Measurements from ENCODE around the gene SPATS2L.
A peak's percentile ranks its signal among the peaks of the same experiment; 100 is the strongest.

The SPATS2L gene

DNA sequence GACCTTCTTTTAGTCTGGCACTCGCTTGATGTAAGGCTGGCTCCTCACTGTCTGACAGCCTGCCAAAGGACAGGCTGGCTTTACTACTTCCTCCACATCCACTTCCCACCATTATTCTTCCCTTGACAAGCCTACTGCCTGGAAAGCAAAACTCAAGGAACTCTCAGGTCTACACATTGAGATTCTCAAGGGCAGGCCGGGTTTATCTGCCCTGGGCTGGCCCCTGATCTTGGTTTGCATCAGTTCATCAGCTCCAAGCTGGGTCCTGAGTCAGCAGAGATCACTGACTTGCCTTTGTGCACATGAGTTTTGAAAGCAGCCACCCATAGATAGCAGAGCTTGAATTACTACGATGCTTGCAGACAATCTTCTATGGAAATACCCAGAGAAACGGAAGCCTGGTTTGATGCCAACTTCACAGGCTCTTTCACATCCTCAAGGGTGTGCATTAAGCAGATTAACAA lies 149.5 kb downstream of the SPATS2L start:
- peak; percentile 64 for FAIRE-seq
- no peak for DNase-seq (ENCODE audit: insufficient read length, low spot score)

GRCh38 chr2:200456567-200456966 lies 150.1 kb downstream of the SPATS2L start:
- no peak for DNase-seq (ENCODE audit: insufficient read length, low spot score)
- no peak for FAIRE-seq

DNA sequence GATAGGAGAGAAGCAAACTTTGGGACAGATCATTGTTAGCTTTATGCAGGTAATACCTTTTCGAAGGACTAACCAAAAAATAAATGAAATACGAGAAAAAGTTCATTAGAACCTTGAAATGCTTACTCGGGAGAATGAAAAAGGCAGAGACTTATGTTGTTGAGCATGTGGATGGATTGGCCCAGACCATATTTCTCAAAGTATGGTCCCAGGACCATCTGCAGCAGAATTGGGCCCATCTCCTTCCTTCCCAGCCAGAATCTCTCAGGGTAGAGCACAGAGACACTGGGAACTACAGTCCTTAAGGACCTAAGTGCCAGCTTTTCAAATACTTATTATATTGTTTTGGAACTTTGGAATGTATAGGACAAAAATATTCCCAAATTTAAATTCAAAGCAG lies 152.6 kb downstream of the SPATS2L start:
- FAIRE-seq (peak; percentile 39), DNase-seq (ENCODE audit: insufficient read length, low spot score) (no peak)

GRCh38 chr2:200461846-200462710 lies 155.6 kb downstream of the SPATS2L start:
- DNase-seq (ENCODE audit: insufficient read length, low spot score) (no peak), FAIRE-seq (peak; percentile 59)

DNA sequence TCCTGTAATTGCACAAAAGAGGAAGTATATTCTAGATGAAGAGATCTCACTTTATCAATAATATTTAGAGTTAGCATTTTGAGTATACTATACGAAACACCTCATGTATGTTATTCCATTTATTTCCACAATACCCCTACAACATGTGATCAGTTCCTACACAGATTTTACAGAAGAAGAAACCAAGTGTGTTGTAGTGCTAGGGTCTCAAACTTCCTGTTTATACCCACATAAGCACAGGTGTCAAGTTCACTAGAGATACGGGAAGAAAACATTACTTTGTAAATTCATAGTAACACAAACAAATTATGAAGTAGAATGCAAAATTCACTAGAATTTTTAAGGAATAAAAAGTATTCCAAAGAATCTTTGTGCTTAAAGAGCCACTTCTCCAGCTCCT lies 157.0 kb downstream of the SPATS2L start:
- FAIRE-seq (peak; percentile 56), DNase-seq (ENCODE audit: insufficient read length, low spot score) (no peak)

DNA sequence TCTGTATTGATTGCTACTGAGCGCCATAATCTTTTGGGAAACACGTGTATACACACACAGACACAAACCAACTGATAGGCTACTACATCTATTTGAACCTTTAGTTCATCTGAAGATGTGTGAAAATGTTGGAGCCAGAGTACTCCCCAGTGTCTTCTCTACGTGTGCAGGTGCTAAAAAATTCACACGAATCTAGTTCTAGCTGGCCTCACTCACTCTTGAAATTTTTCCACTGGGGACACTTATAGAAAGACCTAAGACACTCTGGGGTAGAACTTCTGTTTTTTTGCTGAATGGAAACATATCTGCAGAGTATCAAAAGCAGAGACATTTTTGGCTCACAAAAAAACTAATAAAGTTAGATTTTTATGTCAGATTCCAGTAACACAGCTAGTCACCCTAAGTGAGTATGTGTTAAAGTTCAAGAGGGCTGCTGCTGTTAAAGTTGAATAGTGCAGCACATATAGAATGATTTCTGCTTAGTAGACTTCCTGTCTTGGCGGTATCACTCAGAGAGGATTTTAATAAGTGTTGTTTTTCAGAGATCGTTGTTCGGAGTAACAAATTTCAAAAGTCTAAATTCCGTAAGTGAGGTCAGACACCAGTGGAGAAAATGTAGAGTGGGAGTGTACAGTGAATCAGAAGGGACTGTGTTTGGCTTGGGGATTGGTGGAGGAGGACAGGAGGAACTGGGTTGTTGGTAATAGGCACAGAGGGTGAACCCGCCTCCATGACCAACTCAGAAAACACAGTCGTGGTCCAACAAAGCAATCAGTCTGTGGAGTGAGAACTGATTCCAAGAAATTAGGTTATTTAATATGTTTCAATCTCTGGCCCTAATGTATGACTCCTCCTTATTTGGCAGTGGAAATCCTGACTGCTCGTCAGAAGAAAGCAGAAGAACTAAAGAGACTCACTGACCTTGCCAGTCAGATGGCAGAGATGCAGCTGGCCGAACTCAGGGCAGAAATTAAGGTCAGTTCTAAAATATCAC lies 160.2 kb downstream of the SPATS2L start:
- FAIRE-seq = peak; percentile 73
- no peak for DNase-seq (ENCODE audit: insufficient read length, low spot score)

DNA sequence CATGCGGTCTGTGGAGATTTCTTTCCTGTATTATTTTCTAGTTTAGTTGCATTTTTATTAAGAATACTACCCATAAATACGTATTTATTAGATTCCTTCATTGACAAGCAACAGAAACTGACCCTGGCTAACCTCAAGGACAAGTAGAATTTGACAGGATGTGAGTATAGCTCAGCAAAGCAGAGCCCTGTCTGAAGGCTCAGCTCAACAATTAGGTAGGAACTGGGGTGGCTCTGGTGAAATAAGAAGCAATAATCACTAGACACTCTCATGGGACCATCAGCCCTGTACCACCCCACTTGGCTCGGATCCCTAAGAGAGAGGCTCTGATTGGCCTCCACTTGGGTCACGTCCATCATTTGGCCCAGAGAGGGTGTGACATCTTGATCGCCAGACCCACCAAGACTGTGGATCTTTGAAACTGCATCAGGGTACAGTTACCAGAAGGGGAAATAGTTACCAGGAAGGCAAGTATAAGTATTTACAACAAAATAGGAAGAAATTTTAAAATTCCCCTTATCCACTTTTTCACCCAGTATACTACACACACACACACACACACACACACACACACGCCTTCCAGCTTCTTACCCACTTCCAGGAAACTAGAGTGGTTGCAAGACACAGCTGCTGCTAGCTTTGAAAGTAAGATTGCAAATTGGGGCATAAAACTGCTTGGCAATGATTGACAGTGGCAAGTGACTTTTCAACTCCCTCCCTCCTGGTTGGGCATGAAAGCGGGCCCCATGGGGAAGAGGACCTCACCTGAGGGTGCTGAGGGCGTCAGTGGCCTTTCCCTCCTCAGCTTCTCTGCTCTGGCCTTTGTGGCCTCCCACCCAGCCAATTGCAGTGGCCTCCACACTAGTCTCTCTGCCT lies 161.6 kb downstream of the SPATS2L start:
- DNase-seq (ENCODE audit: insufficient read length, low spot score) (no peak), FAIRE-seq (peak; percentile 73)

DNA sequence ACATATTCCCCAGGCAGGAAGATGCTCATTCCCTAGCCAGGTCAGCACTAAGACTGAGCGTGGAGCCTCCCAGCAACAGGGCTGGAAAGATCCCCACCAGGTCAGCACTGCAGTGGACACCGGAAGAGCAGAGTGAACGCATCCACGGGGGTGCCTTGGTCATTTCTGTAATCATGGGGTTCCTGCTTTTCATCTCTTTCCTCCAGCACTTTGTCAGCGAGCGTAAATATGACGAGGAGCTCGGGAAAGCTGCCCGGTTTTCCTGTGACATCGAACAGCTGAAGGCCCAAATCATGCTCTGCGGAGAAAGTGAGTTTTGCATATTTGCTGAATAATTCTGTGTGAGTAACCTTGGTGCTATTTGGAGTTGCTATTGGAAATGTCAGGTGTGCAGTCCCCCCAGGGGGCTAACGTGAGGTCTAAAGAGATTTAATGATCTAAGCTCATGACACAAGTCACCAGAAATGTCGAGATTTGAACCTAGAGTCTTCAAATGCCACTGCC lies 163.3 kb downstream of the SPATS2L start:
- FAIRE-seq = no peak

GRCh38 chr2:200470230-200470629 lies 163.7 kb downstream of the SPATS2L start:
- FAIRE-seq (no peak), DNase-seq (ENCODE audit: insufficient read length, low spot score) (no peak)

More for the DNA sequence above, 163.3 kb downstream of the SPATS2L start:
- DNase-seq (ENCODE audit: insufficient read length, low spot score) = no peak

DNA sequence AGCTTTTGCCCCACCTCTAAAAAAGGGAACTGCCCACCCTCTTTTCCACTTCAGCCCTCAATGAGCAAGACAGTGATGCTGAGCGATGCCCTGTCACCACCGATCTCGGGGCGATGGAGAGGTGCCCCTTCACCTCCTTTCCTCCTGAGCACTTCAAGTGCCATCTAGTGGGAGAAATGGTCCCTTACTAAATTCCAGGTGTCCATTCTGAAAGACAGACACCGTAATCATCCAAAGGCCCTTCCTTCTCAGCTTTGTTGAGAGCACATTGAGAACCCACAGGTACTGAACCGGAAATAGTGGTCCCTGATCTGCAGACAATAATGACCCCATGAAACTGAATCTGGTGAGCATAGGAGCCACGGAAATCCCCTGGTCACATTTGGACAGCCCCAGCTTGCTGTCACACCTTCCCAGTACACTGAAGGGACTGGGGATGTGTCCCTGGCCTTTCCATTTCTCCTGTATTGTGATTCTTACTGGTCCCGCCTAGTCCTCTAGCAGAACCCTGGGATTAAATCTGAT lies 164.9 kb downstream of the SPATS2L start:
- DNase-seq (ENCODE audit: insufficient read length, low spot score) (peak; percentile 32), FAIRE-seq (peak; percentile 91)

DNA sequence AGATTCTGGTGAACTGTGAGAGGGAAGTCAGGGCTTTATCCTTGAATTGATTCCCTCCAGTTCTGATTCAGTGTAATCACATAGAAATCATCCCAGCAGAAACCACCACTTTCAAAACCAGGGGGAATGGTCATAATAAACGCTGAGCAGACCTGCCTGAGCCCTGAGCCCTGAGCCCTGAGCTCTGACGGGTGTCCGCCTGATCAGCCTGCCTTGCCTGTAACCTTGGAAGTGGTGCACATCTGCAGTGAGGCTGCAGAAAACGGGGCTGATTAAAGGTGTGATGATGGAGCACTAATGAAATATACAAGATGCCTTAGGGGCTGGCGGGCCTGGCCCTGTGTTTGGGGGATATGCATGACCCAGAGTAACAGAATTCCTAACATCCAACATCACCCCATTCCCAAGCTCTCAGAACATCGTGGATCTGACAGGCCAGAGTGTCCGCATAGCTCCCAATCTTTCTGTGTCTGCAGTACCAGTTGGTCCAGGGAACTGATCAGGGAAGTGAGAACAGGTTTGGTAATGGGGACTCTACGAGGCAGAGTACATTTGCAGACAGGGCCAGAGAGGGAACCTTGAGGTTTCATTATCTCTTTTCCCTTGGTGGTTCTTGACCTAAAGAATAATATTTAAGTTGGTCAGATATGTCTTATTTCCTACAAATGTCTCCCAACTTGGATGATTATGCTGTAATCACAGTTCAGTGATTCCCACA lies 165.6 kb downstream of the SPATS2L start:
- FAIRE-seq = peak; percentile 69

DNA sequence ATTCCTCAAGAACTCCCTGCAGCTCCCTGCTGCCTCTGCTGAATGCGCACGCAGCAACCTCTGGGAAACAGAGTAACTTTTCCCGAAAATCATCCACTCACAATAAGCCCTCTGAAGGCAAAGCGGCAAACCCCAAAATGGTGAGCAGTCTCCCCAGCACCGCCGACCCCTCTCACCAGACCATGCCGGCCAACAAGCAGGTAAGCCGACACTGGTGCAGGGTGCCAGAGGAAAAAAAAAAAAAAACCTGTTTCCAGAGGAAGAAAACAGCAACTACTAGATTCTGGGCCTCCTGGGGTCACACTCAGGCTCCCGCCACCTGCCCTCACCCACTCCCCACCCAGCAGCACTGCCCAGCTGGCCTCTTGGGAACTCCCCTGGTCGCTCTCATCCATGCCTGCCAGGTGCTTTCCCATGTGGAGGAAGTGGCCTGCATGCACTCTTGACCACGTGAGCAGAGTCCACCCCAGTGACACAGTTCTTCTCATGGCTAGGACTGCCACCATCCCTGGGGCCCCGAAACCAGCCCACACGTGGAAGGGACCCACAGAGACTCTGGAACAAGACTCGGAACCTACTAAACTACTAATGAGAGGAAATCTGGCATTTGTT lies 166.5 kb downstream of the SPATS2L start:
- FAIRE-seq (peak; percentile 73), DNase-seq (ENCODE audit: insufficient read length, low spot score) (no peak)

More for the DNA sequence above, 165.6 kb downstream of the SPATS2L start:
- no peak for DNase-seq (ENCODE audit: insufficient read length, low spot score)

DNA sequence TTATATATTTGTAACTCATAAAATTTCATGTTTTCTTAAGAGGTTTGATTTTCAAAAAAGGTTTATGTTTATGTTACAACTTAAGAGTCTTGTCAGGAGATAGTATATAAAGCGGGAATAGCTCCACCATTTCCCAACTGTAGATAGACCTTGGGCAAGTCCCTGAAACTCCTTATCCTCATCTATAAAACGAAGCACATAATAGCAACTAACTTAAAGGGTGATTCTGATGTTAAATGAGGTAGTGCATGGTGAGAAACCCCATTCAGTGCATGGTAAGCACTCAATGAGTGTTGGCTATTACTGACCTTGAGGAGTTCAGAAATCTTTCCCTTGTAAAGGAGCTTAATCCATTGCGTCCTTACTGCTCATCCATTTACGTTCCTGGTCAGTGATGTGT lies 169.3 kb downstream of the SPATS2L start:
- no peak for DNase-seq (ENCODE audit: insufficient read length, low spot score)
- FAIRE-seq = no peak

DNA sequence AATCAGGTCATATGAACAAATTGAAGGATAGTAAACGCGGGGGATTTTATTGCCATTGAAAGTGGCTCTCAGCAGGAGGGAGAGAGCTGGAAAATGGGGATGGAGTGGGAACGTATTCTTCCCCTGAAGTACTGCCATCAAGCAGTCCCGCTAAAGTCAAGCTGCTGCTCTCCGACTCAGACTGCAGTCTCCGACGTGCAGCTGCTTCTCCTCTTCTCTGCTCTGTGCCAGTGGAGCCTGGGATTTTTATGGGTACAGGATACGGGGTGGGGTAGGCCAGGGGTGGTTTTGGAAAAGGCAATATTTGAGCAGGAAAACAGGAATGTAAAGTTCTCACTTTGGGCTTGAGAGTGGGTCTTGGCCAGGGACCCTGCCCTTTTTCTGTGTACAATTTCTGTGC lies 170.3 kb downstream of the SPATS2L start:
- FAIRE-seq = no peak
- no peak for DNase-seq (ENCODE audit: insufficient read length, low spot score)

DNA sequence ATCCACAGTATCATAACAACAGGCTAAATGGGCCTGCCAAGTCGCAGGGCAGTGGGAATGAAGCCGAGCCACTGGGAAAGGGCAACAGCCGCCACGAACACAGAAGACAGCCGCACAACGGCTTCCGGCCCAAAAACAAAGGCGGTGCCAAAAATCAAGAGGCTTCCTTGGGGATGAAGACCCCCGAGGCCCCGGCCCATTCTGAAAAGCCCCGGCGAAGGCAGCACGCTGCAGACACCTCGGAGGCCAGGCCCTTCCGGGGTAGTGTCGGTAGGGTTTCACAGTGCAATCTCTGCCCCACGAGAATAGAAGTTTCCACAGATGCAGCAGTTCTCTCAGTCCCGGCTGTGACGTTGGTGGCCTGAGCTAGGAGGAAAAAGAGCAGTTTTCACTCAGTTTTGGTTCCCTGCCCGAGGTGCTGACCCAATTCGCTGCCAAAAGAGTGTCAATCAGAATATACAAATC lies 171.2 kb downstream of the SPATS2L start:
- DNase-seq (ENCODE audit: insufficient read length, low spot score) (no peak), FAIRE-seq (no peak)

GRCh38 chr2:200479692-200480265 lies 173.3 kb downstream of the SPATS2L start:
- FAIRE-seq = no peak
- no peak for DNase-seq (ENCODE audit: insufficient read length, low spot score)

DNA sequence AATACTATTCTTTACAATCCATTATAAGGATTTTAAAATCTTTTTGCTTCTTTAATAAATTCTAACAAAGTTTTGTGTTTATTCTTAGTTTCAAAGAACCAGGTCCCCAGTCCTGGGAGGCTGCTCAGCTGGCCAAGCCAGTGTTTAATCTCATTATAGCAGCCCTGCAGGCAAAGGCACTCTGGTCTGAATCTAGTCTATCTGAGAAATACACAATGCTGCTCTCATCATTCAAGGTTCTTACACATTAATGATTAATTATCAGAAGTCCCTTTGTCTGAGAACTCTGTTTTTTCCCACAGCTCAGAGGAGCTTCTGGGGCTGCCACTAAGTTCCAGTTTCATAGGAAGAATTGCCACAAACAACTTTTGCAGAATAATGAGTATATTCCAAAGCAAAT lies 175.7 kb downstream of the SPATS2L start:
- DNase-seq (ENCODE audit: insufficient read length, low spot score) (peak; percentile 19), FAIRE-seq (peak; percentile 89)

- FAIRE-seq = peak; percentile 73
- DNase-seq (ENCODE audit: insufficient read length, low spot score) = no peak
Measured at GRCh38 chr2:200483729-200484198, 177.3 kb downstream of the SPATS2L start.

Data from GM19239 (cell line).